Osteocyte (in vitro differentiated cells): ENCODE results near the gene APBA2. TPM values are rescaled to one million over a fixed set of nuclear protein-coding genes. Genes with fewer than 3 reads are reported as not detected.

ENCODE experiments used
- DNase-seq: peaks from one replicate; pipeline ENCODE4 v3.0.0; 2021; ENCODE audit warnings: mixed read lengths; ENCODE audit not compliant: unreplicated experiment; ENCODE audit errors: extremely low spot score
- H3K27ac Mint-ChIP-seq: one replicate; pipeline ENCODE4 v1.8.0; 2021; ENCODE audit warnings: mild to moderate bottlenecking, mixed read lengths; ENCODE audit not compliant: unreplicated experiment
- H3K27me3 Mint-ChIP-seq: one replicate; pipeline ENCODE4 v1.8.0; 2021; ENCODE audit warnings: mixed read lengths; ENCODE audit not compliant: unreplicated experiment
- H3K36me3 Mint-ChIP-seq: one replicate; pipeline ENCODE4 v1.8.0; 2021; ENCODE audit warnings: mixed read lengths; ENCODE audit not compliant: unreplicated experiment
- H3K4me1 Mint-ChIP-seq: one replicate; pipeline ENCODE4 v1.8.0; 2021; ENCODE audit warnings: mixed read lengths; ENCODE audit not compliant: unreplicated experiment
- H3K4me3 Mint-ChIP-seq: one replicate; pipeline ENCODE4 v1.8.0; 2021; ENCODE audit warnings: mild to moderate bottlenecking, moderate library complexity, mixed read lengths; ENCODE audit not compliant: unreplicated experiment
- H3K9me3 Mint-ChIP-seq: one replicate; pipeline ENCODE4 v1.8.0; 2021; ENCODE audit warnings: mixed read lengths; ENCODE audit not compliant: unreplicated experiment
- total RNA-seq: library from RNA; stranded (reverse); gene quantifications from 2 replicates; pipeline ENCODE4 v1.2.1, GENCODE V29; 2021
- TF ChIP-seq, protein P1 (sequence below): fragments of 200-600 bp; sonication (generic); IDR thresholded peaks from 2 replicates; pipeline ENCODE4 v1.5.0; 2021; ENCODE audit warnings: antibody characterized with exemption, mild to moderate bottlenecking, moderate library complexity

Gene APBA2
- total RNA-seq, 1 donor from 2014 or later: 23.5 TPM

- Mint-ChIP-seq H3K27ac (no peak overlapping the region), H3K4me3 (no peak overlapping the region), H3K4me1 (peaks cover 6% of the 10 kb centered on the region), H3K36me3 (no peaks in the 10 kb centered on the region), H3K27me3 (peaks cover 21% of the 10 kb centered on the region), H3K9me3 (no peaks in the 10 kb centered on the region)
- TF ChIP-seq, protein P1, sequence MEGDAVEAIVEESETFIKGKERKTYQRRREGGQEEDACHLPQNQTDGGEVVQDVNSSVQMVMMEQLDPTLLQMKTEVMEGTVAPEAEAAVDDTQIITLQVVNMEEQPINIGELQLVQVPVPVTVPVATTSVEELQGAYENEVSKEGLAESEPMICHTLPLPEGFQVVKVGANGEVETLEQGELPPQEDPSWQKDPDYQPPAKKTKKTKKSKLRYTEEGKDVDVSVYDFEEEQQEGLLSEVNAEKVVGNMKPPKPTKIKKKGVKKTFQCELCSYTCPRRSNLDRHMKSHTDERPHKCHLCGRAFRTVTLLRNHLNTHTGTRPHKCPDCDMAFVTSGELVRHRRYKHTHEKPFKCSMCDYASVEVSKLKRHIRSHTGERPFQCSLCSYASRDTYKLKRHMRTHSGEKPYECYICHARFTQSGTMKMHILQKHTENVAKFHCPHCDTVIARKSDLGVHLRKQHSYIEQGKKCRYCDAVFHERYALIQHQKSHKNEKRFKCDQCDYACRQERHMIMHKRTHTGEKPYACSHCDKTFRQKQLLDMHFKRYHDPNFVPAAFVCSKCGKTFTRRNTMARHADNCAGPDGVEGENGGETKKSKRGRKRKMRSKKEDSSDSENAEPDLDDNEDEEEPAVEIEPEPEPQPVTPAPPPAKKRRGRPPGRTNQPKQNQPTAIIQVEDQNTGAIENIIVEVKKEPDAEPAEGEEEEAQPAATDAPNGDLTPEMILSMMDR: no peak
- no peak for DNase-seq
Measured at GRCh38 chr15:29132735-29133181, 247.0 kb downstream of the APBA2 start.

GRCh38 chr15:29133321-29133720 is 247.5 kb downstream of the APBA2 start:
- Mint-ChIP-seq H3K4me1 (peaks cover 6% of the 10 kb centered on the region), H3K27me3 (peaks cover 20% of the 10 kb centered on the region), H3K9me3 (no peaks in the 10 kb centered on the region), H3K27ac (no peak overlapping the region), H3K4me3 (no peak overlapping the region), H3K36me3 (no peaks in the 10 kb centered on the region)
- no peak for DNase-seq
- TF ChIP-seq, protein P1: no peak

- H3K27ac Mint-ChIP-seq: no peak overlapping the region
- H3K36me3 Mint-ChIP-seq: no peaks in the 10 kb centered on the region
- no peak overlapping the region for H3K4me3 Mint-ChIP-seq
- TF ChIP-seq, protein P1: no peak
- no peak for DNase-seq
- H3K27me3 Mint-ChIP-seq: peaks cover 23% of the 10 kb centered on the region
- no peaks in the 10 kb centered on the region for H3K9me3 Mint-ChIP-seq
- H3K4me1 Mint-ChIP-seq: peaks cover 6% of the 10 kb centered on the region
Measured at GRCh38 chr15:29133791-29134190, 248.0 kb downstream of the APBA2 start.

GRCh38 chr15:29134239-29134638 is 248.5 kb downstream of the APBA2 start:
- Mint-ChIP-seq H3K9me3 (no peaks in the 10 kb centered on the region), H3K4me3 (no peak overlapping the region), H3K27me3 (peaks cover 24% of the 10 kb centered on the region), H3K36me3 (no peaks in the 10 kb centered on the region), H3K27ac (no peak overlapping the region), H3K4me1 (peaks cover 6% of the 10 kb centered on the region)
- DNase-seq: no peak
- TF ChIP-seq, protein P1: no peak

GRCh38 chr15:29134641-29135308 is 249.0 kb downstream of the APBA2 start:
- TF ChIP-seq, protein P1: no peak
- Mint-ChIP-seq H3K4me3 (no peak overlapping the region), H3K9me3 (no peaks in the 10 kb centered on the region), H3K36me3 (no peaks in the 10 kb centered on the region), H3K27me3 (peaks cover 19% of the 10 kb centered on the region), H3K27ac (no peak overlapping the region), H3K4me1 (peaks cover 8% of the 10 kb centered on the region)
- no peak for DNase-seq
